ENCODE measurements around the gene PDE4D. TPM values are rescaled to one million over a fixed set of nuclear protein-coding genes. Genes with fewer than 3 reads are reported as not detected.
"Not testable (repeated sequence)": the region's sequence is repeated elsewhere in the genome, so short reads cannot be mapped to it uniquely, and the experiment has no call there.

Gene PDE4D
- total RNA-seq, 1 experiment from 2014 or later = 17.2 TPM

DNA sequence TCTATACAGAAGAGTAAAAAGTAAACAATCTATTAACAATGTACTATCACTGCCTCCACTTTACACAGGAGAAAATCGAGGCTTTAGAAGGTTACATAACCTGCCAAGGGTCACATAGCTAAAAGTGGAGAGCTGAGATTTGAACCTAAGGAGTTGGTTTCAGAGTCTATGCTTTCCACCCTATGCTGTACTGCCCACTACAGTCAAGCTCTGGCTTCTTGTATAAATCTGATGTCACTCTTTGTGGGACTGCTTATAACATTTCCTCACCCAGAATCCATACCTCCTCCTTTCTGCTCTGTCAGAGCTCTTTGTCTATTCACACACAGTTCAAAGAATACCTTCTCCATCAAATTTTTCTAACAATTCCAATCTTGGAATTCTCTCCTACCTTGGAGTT is 807.5 kb downstream of the PDE4D start:
- DNase-seq (ENCODE audit: low read depth) = no peak

- DNase-seq (ENCODE audit: low read depth) = no peak
Measured at GRCh38 chr5:59081693-59082092, 811.8 kb downstream of the PDE4D start.

DNA sequence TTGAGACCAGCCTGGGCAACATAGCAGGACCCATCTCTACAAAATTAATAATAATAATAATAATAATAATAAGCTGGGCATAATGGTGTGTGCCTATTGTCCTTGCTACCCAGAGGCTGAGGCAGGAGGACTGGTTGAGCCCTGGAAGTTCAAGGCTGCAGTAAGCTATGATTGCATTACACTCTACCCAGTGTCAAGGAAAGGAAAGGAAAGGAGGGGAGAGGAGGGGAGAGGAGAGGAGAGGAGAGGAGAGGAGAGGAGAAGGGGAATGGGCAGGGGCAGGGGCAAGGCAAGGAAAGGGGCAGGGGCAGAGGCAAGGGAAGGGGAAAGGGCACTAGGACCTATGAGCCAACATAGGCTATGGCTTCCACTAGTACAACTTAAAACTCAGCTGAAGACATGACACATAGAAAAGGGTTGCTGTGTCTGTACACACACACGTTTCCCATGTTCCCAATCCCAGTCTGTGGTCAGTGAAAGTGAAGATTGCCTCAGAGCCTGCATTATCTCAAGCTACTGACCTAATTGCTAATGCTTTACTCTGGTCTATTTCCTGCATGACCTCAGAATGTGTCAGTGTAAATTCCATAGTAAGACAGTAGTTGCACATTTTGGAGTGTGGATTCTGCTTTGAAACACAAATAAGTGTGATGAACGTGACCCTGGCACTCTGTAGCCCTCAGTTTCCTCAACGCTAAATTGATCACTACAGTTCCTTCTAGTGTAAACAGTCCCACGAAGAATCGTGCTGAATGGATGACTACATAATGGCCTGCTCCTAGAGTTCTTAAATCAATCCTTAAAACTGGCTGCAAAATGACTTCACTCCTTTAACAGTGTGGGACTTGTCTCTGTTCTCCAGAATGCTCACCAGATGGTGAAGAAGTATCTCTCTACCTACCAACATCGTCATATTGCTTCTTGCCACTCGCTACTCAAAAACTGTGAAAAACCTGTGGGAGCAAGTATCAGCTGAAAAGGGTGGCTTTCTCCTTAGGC is 813.6 kb downstream of the PDE4D start:
- peak; percentile 89 for DNase-seq (ENCODE audit: low read depth)

DNA sequence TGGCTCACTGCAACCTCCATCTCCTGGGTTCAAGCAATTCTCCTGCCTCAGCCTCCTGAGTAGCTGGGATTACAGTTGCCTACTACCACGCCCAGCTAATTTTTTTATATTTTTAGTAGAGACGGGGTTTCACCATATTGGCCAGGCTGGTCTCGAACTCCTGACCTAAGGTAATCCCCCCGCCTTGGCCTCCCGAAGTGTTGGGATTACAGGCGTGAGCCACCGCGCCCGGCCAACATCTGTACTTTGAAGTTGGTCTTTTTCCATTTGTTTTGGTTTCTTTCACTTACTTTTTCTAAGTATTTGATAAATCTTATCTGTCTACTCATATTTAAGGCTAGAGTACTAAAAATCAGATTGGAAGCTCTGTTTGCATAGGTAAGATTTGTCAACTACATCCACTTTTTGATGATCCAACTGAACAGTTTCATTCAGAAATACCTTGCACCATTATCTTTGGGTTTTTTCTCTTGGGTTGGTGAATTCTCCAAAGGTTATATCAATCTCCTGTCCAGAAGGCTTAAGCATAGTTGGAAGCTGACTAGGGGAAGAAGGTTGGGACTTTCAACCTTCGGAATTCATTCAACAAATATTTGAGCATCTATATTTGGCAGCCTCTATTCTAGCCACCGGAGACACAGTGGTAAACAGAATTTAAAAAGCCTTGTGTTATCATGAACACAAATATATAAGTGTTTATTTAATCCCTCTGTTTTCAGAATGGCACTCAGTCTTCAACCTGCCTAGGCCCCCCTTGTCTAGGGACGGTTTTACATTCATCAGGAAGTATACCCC is 821.6 kb downstream of the PDE4D start:
- DNase-seq (ENCODE audit: low read depth) = no peak

GRCh38 chr5:59069438-59070079 is 824.0 kb downstream of the PDE4D start:
- peak; percentile 93 for DNase-seq (ENCODE audit: low read depth)

- DNase-seq (ENCODE audit: low read depth) = no peak
Measured at GRCh38 chr5:59067956-59068656, 825.4 kb downstream of the PDE4D start.

DNA sequence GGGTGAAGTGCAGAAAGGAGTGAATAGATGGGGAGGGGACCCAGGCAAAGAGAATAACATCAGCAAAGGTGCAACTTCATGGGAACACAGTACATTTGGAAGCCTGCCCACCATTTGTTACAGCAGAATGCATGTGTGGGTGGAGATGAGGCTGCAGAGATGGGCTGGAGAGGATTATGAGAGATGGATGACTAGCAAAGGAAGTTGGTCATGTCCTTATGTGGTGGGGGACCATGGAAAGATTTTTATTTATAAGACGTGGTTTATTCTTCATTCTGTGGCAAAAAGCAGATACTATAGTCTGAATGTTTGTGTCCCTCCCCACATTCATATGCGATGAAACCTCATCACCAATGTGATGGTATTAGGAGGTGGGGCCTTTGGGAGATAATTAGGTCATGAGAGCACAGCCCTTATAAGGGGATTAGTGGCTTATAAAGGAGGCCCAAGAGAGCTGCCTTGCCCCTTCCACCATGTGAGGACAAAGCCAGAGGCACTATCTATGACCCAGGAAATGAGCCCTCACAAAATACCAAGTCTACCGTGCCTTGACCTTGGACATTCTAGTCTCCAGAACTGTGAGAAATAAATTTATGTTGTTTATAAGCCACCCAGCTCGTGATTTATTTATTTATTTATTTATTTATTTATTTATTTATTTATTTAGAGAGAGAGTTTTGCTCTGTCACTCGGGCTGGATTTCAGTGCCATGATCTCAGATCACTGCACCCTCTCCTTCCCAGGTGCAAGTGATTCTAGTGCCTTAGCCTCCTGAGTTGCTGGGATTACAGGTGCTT is 827.0 kb downstream of the PDE4D start:
- peak; percentile 62 for DNase-seq (ENCODE audit: low read depth)

DNA sequence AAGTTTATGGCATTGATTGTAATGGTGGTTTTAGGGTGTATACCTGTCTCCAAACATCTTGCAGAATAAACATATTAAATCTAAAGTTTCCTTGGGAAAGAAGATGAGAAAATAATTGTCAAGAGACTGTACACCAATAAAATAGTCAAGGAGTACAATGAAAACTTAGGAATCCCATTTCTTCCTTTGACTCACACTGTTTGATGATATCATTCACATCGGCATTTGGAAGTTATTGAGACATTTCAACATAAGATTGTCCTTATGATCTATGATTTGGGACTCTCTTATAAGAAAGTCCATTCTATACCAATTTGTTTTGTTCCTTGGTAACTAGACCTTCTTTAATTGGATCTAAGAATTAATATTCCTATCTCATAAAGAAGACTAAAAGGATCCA is 828.0 kb downstream of the PDE4D start:
- DNase-seq (ENCODE audit: low read depth) = no peak

GRCh38 chr5:59064293-59064692 is 829.2 kb downstream of the PDE4D start:
- no peak for DNase-seq (ENCODE audit: low read depth)

GRCh38 chr5:59062986-59063683 is 830.4 kb downstream of the PDE4D start:
- peak; percentile 54 for DNase-seq (ENCODE audit: low read depth)

GRCh38 chr5:59061377-59061776 is 832.1 kb downstream of the PDE4D start:
- DNase-seq (ENCODE audit: low read depth) = no peak

GRCh38 chr5:59058969-59059687 is 834.4 kb downstream of the PDE4D start:
- DNase-seq (ENCODE audit: low read depth) = no peak

GRCh38 chr5:59058237-59058636 is 835.3 kb downstream of the PDE4D start:
- no peak for DNase-seq (ENCODE audit: low read depth)

- DNase-seq (ENCODE audit: low read depth) = not testable (repeated sequence)
Measured at GRCh38 chr5:59056599-59056998, 836.9 kb downstream of the PDE4D start.

DNA sequence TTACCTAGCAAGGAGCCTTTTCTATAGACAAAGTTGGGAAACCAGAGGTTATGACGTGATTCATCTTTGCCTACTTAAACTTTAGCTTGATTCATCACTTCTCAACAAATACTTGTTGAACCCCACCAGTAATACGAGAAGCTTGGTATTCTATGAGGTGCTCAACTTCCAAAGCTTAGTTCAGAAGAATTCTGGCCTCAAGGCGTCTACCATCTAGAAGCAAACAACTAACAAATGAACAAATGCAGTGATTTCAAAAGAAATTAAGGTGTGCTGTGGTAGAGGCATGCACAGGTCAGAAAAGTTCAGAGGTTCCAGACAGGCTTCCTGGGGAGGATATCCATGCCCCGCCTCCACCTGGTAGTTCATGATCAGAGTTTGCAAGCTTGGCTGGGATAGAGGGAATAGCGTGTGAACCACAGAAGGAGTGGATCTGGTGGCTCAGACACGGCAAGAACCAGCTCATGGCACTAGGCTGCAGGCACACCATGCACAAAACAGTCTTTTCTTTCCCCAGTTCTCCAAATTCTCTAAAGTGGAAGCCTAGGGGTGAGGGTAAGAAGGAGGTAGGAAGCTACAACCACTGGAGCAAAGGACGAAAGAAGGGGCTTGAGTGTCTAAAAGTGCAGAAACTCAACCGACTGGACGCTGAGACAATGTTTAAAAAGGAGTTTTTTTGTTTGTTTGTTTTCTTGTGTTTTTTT is 837.6 kb downstream of the PDE4D start:
- DNase-seq (ENCODE audit: low read depth) = no peak

GRCh38 chr5:59054963-59055528 is 838.5 kb downstream of the PDE4D start:
- DNase-seq (ENCODE audit: low read depth) = no peak

DNA sequence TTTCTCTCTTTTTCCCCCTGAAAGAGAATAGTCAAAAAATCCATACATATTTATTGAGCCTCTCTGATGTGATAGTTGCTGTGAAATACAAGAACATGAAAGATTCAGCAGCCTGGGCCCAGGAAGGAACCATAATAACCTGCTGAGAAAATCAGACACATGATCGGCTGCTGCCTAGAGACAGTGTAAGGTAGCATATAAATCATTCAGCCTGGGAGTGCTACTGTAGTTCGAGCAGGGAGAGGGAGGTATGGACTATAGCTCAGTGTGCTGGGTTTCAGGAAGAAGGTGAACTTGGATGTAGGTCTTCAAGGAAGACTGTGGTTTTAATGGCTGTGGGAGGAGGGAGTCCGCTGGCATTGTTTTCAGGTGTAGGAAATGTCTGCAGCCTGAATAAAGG is 841.6 kb downstream of the PDE4D start:
- DNase-seq (ENCODE audit: low read depth) = no peak

DNA sequence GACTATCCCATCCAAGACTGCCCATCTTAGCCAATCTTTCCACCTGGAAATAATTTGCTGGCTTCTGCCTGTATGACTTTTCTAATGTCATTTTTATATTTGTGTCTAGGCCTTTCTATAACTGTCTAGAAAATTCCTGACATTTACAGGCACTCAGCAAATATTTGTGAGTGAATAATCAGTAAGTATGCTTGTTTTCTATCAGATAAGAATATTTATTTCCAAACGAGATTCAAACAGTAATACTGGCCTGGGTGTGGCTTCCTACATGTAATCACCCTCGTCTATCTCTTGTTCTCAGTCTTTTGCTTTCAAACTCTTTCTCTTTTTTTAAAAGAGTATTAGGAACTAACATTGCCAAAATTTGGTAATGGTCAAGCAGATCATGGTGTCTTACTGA is 844.4 kb downstream of the PDE4D start:
- no peak for DNase-seq (ENCODE audit: low read depth)

All from RPMI7951 (cell line).